Measurements from ENCODE around the gene ABCA4.

ABCA4 gene

GRCh38 chr1:94043738-94044289, 77.1 kb downstream of the ABCA4 start:
- H3K9me3 ChIP-seq (ENCODE audit: control insufficient read depth, low read depth, low read length), result no peaks in the 10 kb centered on the region
- H3K9ac ChIP-seq (ENCODE audit: low read length), result no peak overlapping the region
- H3K4me3 ChIP-seq (ENCODE audit: low read length), result no peak overlapping the region
- H3K27me3 ChIP-seq (ENCODE audit: control insufficient read depth, insufficient read depth, low read length), result no peaks in the 10 kb centered on the region
- peaks cover 9% of the 10 kb centered on the region for H3K4me1 ChIP-seq (ENCODE audit: control insufficient read depth, low read depth, low read length)
- H3K36me3 ChIP-seq (ENCODE audit: control insufficient read depth, low read depth, low read length), result no peaks in the 10 kb centered on the region
- H3K27ac ChIP-seq (ENCODE audit: low read length), result no peak overlapping the region

- Histone ChIP-seq H3K27me3 (ENCODE audit: control insufficient read depth, insufficient read depth, low read length) (no peaks in the 10 kb centered on the region), H3K27ac (ENCODE audit: low read length) (no peak overlapping the region), H3K36me3 (ENCODE audit: control insufficient read depth, low read depth, low read length) (no peaks in the 10 kb centered on the region), H3K4me1 (ENCODE audit: control insufficient read depth, low read depth, low read length) (peaks cover 4% of the 10 kb centered on the region), H3K9me3 (ENCODE audit: control insufficient read depth, low read depth, low read length) (no peaks in the 10 kb centered on the region), H3K9ac (ENCODE audit: low read length) (no peak overlapping the region), H3K4me3 (ENCODE audit: low read length) (no peak overlapping the region)
Measured at GRCh38 chr1:94042388-94042787, 78.6 kb downstream of the ABCA4 start.

- no peaks in the 10 kb centered on the region for H3K36me3 ChIP-seq (ENCODE audit: control insufficient read depth, low read depth, low read length)
- no peak overlapping the region for H3K9ac ChIP-seq (ENCODE audit: low read length)
- no peaks in the 10 kb centered on the region for H3K9me3 ChIP-seq (ENCODE audit: control insufficient read depth, low read depth, low read length)
- H3K27me3 ChIP-seq (ENCODE audit: control insufficient read depth, insufficient read depth, low read length), result no peaks in the 10 kb centered on the region
- no peak overlapping the region for H3K27ac ChIP-seq (ENCODE audit: low read length)
- no peak overlapping the region for H3K4me3 ChIP-seq (ENCODE audit: low read length)
- peaks cover 4% of the 10 kb centered on the region for H3K4me1 ChIP-seq (ENCODE audit: control insufficient read depth, low read depth, low read length)
Measured at GRCh38 chr1:94039871-94040569, 80.9 kb downstream of the ABCA4 start.

- no peak overlapping the region for H3K4me3 ChIP-seq (ENCODE audit: low read length)
- no peak overlapping the region for H3K9ac ChIP-seq (ENCODE audit: low read length)
- H3K36me3 ChIP-seq (ENCODE audit: control insufficient read depth, low read depth, low read length), result no peaks in the 10 kb centered on the region
- no peak overlapping the region for H3K27ac ChIP-seq (ENCODE audit: low read length)
- H3K27me3 ChIP-seq (ENCODE audit: control insufficient read depth, insufficient read depth, low read length), result no peaks in the 10 kb centered on the region
- H3K9me3 ChIP-seq (ENCODE audit: control insufficient read depth, low read depth, low read length), result no peaks in the 10 kb centered on the region
- H3K4me1 ChIP-seq (ENCODE audit: control insufficient read depth, low read depth, low read length), result peaks cover 4% of the 10 kb centered on the region
Measured at GRCh38 chr1:94039514-94039870, 81.5 kb downstream of the ABCA4 start.

GRCh38 chr1:94038511-94038910, 82.4 kb downstream of the ABCA4 start:
- H3K27ac ChIP-seq (ENCODE audit: low read length), result no peak overlapping the region
- H3K9me3 ChIP-seq (ENCODE audit: control insufficient read depth, low read depth, low read length), result no peaks in the 10 kb centered on the region
- H3K36me3 ChIP-seq (ENCODE audit: control insufficient read depth, low read depth, low read length), result no peaks in the 10 kb centered on the region
- H3K4me3 ChIP-seq (ENCODE audit: low read length), result no peak overlapping the region
- no peak overlapping the region for H3K9ac ChIP-seq (ENCODE audit: low read length)
- no peaks in the 10 kb centered on the region for H3K27me3 ChIP-seq (ENCODE audit: control insufficient read depth, insufficient read depth, low read length)
- peaks cover 4% of the 10 kb centered on the region for H3K4me1 ChIP-seq (ENCODE audit: control insufficient read depth, low read depth, low read length)

GRCh38 chr1:94037392-94038229, 83.3 kb downstream of the ABCA4 start:
- H3K36me3 ChIP-seq (ENCODE audit: control insufficient read depth, low read depth, low read length), result no peaks in the 10 kb centered on the region
- H3K9ac ChIP-seq (ENCODE audit: low read length), result no peak overlapping the region
- no peaks in the 10 kb centered on the region for H3K9me3 ChIP-seq (ENCODE audit: control insufficient read depth, low read depth, low read length)
- no peak overlapping the region for H3K4me3 ChIP-seq (ENCODE audit: low read length)
- no peaks in the 10 kb centered on the region for H3K27me3 ChIP-seq (ENCODE audit: control insufficient read depth, insufficient read depth, low read length)
- H3K4me1 ChIP-seq (ENCODE audit: control insufficient read depth, low read depth, low read length), result peaks cover 4% of the 10 kb centered on the region
- no peak overlapping the region for H3K27ac ChIP-seq (ENCODE audit: low read length)

- no peak overlapping the region for H3K4me3 ChIP-seq (ENCODE audit: low read length)
- H3K9me3 ChIP-seq (ENCODE audit: control insufficient read depth, low read depth, low read length), result no peaks in the 10 kb centered on the region
- H3K36me3 ChIP-seq (ENCODE audit: control insufficient read depth, low read depth, low read length), result no peaks in the 10 kb centered on the region
- H3K27ac ChIP-seq (ENCODE audit: low read length), result no peak overlapping the region
- H3K9ac ChIP-seq (ENCODE audit: low read length), result no peak overlapping the region
- H3K27me3 ChIP-seq (ENCODE audit: control insufficient read depth, insufficient read depth, low read length), result no peaks in the 10 kb centered on the region
- H3K4me1 ChIP-seq (ENCODE audit: control insufficient read depth, low read depth, low read length), result peaks cover 4% of the 10 kb centered on the region
Measured at GRCh38 chr1:94036730-94037129, 84.2 kb downstream of the ABCA4 start.

- no peaks in the 10 kb centered on the region for H3K36me3 ChIP-seq (ENCODE audit: control insufficient read depth, low read depth, low read length)
- H3K27ac ChIP-seq (ENCODE audit: low read length), result no peak overlapping the region
- H3K4me3 ChIP-seq (ENCODE audit: low read length), result no peak overlapping the region
- no peaks in the 10 kb centered on the region for H3K9me3 ChIP-seq (ENCODE audit: control insufficient read depth, low read depth, low read length)
- peaks cover 4% of the 10 kb centered on the region for H3K4me1 ChIP-seq (ENCODE audit: control insufficient read depth, low read depth, low read length)
- no peak overlapping the region for H3K9ac ChIP-seq (ENCODE audit: low read length)
- no peaks in the 10 kb centered on the region for H3K27me3 ChIP-seq (ENCODE audit: control insufficient read depth, insufficient read depth, low read length)
Measured at GRCh38 chr1:94033849-94034248, 87.1 kb downstream of the ABCA4 start.

- Histone ChIP-seq H3K9me3 (ENCODE audit: control insufficient read depth, low read depth, low read length) (no peaks in the 10 kb centered on the region), H3K27me3 (ENCODE audit: control insufficient read depth, insufficient read depth, low read length) (no peaks in the 10 kb centered on the region), H3K4me3 (ENCODE audit: low read length) (no peak overlapping the region), H3K36me3 (ENCODE audit: control insufficient read depth, low read depth, low read length) (no peaks in the 10 kb centered on the region), H3K9ac (ENCODE audit: low read length) (no peak overlapping the region), H3K4me1 (ENCODE audit: control insufficient read depth, low read depth, low read length) (no peaks in the 10 kb centered on the region), H3K27ac (ENCODE audit: low read length) (no peak overlapping the region)
Measured at GRCh38 chr1:94032637-94033036, 88.3 kb downstream of the ABCA4 start.

- H3K27ac ChIP-seq (ENCODE audit: low read length), result no peak overlapping the region
Measured at GRCh38 chr1:94031591-94031990, 89.4 kb downstream of the ABCA4 start.

GRCh38 chr1:94031154-94031553, 89.8 kb downstream of the ABCA4 start:
- Histone ChIP-seq H3K4me1 (ENCODE audit: control insufficient read depth, low read depth, low read length) (no peaks in the 10 kb centered on the region), H3K36me3 (ENCODE audit: control insufficient read depth, low read depth, low read length) (no peaks in the 10 kb centered on the region), H3K27me3 (ENCODE audit: control insufficient read depth, insufficient read depth, low read length) (no peaks in the 10 kb centered on the region), H3K9ac (ENCODE audit: low read length) (no peak overlapping the region), H3K27ac (ENCODE audit: low read length) (no peak overlapping the region), H3K9me3 (ENCODE audit: control insufficient read depth, low read depth, low read length) (no peaks in the 10 kb centered on the region), H3K4me3 (ENCODE audit: low read length) (no peak overlapping the region)

More at GRCh38 chr1:94031591-94031990, 89.4 kb downstream of the ABCA4 start:
- H3K27me3 ChIP-seq (ENCODE audit: control insufficient read depth, insufficient read depth, low read length), result no peaks in the 10 kb centered on the region
- H3K36me3 ChIP-seq (ENCODE audit: control insufficient read depth, low read depth, low read length), result no peaks in the 10 kb centered on the region
- H3K9ac ChIP-seq (ENCODE audit: low read length), result no peak overlapping the region
- H3K4me1 ChIP-seq (ENCODE audit: control insufficient read depth, low read depth, low read length), result no peaks in the 10 kb centered on the region
- H3K4me3 ChIP-seq (ENCODE audit: low read length), result no peak overlapping the region
- H3K9me3 ChIP-seq (ENCODE audit: control insufficient read depth, low read depth, low read length), result no peaks in the 10 kb centered on the region

Data from iPS-18a (cell line).